ENCODE data around the gene CD93.
A peak's percentile ranks its signal among the peaks of the same experiment; 100 is the strongest.

DNA sequence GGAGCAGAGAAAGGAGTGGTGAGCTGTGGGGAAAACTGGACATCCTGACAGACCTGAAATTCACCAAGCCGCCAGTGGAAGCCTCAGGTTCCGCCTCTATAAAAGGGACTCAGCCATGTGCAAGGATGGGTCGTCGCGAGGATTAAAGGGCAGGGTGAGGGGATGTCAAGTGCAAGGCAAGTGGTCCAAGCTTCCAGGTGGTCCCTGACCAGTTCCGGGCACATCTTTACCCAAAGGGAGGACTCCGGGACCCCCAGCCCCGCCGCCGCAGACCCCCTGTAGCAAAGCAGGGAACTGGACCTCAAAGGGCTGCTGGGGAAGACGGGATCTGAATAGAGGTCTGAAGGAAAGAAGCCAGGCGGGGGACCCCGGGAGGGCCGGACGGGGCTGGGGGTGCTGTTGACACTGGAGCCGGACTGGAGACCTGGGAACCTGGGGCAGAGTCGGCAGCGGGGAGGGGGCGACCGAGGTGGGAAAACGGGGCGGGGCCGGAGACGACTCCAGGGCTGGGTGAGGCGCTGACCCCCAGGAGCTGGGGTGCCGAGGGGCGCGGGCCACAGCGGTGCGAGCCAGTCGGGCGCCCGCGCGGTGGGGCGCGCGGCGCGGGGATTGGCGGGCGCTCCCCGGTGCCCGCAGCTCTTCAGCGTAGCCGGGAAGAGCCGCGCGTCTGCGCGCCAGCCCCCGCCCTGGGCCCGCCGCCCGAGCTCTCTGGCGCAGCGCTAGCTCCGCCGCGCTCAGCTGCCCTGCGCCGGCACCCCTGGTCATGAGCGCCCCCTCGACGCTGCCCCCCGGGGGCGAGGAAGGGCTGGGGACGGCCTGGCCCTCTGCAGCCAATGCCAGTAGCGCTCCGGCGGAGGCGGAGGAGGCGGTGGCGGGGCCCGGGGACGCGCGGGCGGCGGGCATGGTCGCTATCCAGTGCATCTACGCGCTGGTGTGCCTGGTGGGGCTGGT is 51.1 kb downstream of the CD93 start, which contains the start of gene SSTR4:
- TF ChIP-seq CTCF (IDR thresholded peaks at IDR 0.05; ENCODE audit: control extremely low read depth in 1 of 3, insufficient read depth in 1 of 3, low read depth in 1 of 3, low read length in 3 of 3) (no peak), JUND (IDR thresholded peaks at IDR 0.05; ENCODE audit: low read length) (no peak), CHD2 (IDR thresholded peaks at IDR 0.05; ENCODE audit: low read length) (no peak), EZH2 (IDR thresholded peaks at IDR 0.05; ENCODE audit: low read depth, low read length, severe bottlenecking) (peak; percentile 57), CHD1 (IDR thresholded peaks at IDR 0.05; ENCODE audit: low read depth, low read length) (no peak)

All from H1 (cell line).